Astrocyte of the cerebellum (primary cell): ENCODE results near the gene DIAPH3.
A peak's percentile ranks its signal among the peaks of the same experiment; 100 is the strongest.

Source experiments
- DNase-seq: peaks from one replicate; pipeline ENCODE4 v3.0.0-alpha.2; 2011; ENCODE audit warnings: low read depth
- H3K4me3 ChIP-seq: 2 replicates; pipeline ENCODE4 v1.5.1; 2011; ENCODE audit warnings: mild to moderate bottlenecking, low read depth, low read length, moderate library complexity
- CTCF ChIP-seq: IDR thresholded peaks from 2 replicates; pipeline ENCODE4 v1.5.1; 2012; ENCODE audit warnings: low read length, low read depth, moderate library complexity, mild to moderate bottlenecking; ENCODE audit errors: missing control alignments
- in situ Hi-C: cut with HindIII; loops from 2 replicates; pipeline ENCODE4 v1.10.0; 2017; ENCODE audit warnings: low sequenced_read_pairs

The DIAPH3 gene

GRCh38 chr13:60143775-60144174, 20.0 kb downstream of the DIAPH3 start:
- DNase-seq = no peak
- no peak for TF ChIP-seq CTCF
- in situ Hi-C loops = no loop called here
- H3K4me3 ChIP-seq = no peak overlapping the region

- no peak for TF ChIP-seq CTCF
- no peak for DNase-seq
- H3K4me3 ChIP-seq = no peak overlapping the region
- in situ Hi-C loops = no loop called here
Measured at GRCh38 chr13:60139272-60139671, 24.5 kb downstream of the DIAPH3 start.

GRCh38 chr13:60138674-60139073, 25.1 kb downstream of the DIAPH3 start:
- in situ Hi-C loops = no loop called here
- TF ChIP-seq CTCF = no peak
- no peak overlapping the region for H3K4me3 ChIP-seq
- DNase-seq = no peak

- DNase-seq = no peak
- in situ Hi-C loops = no loop called here
- H3K4me3 ChIP-seq = no peak overlapping the region
- TF ChIP-seq CTCF = no peak
Measured at GRCh38 chr13:60137911-60138560, 25.7 kb downstream of the DIAPH3 start.

- H3K4me3 ChIP-seq = no peak overlapping the region
- no peak for TF ChIP-seq CTCF
- DNase-seq = no peak
- in situ Hi-C loops = no loop called here
Measured at GRCh38 chr13:60135344-60135743, 28.4 kb downstream of the DIAPH3 start.

- in situ Hi-C loops = no loop called here
- TF ChIP-seq CTCF = peak; percentile 45
- DNase-seq = no peak
- no peak overlapping the region for H3K4me3 ChIP-seq
Measured at GRCh38 chr13:60134376-60134775, 29.4 kb downstream of the DIAPH3 start.
